HepG2 (cell line): Measurements from ENCODE around the gene CELSR3. TPM values are rescaled to one million over a fixed set of nuclear protein-coding genes. Genes with fewer than 3 reads are reported as not detected.

Experiments
- AHDC1 ChIP-seq: sonication (generic); formaldehyde crosslinking; IDR thresholded peaks from 2 replicates; pipeline ENCODE4 v1.5.1; 2020; ENCODE audit warnings: mild to moderate bottlenecking, missing genetic modification reagents, borderline replicate concordance
- ARID5B ChIP-seq: IDR thresholded peaks from 2 replicates; pipeline ENCODE4 v1.4.0; 2020; ENCODE audit warnings: mild to moderate bottlenecking, missing genetic modification reagents
- GPN1 ChIP-seq: sonication (generic); formaldehyde crosslinking; IDR thresholded peaks from 2 replicates; pipeline ENCODE4 v1.5.1; 2020; ENCODE audit warnings: missing genetic modification reagents, borderline replicate concordance
- JDP2 ChIP-seq: sonication (generic); formaldehyde crosslinking; IDR thresholded peaks from 2 replicates; pipeline ENCODE4 v1.8.1; 2022; ENCODE audit warnings: missing genetic modification reagents, borderline replicate concordance
- KDM5A ChIP-seq: fragments of 200-600 bp; sonication (generic); IDR thresholded peaks from 2 replicates; pipeline ENCODE4 v1.7.0; 2018; ENCODE audit warnings: antibody characterized with exemption, mild to moderate bottlenecking, low read length, borderline replicate concordance
- MXI1 ChIP-seq: IDR thresholded peaks from 3 replicates; pipeline ENCODE4 v1.6.1; 2012; ENCODE audit warnings: low read depth, low read length, inconsistent platforms, borderline replicate concordance
- PHB2 ChIP-seq: fragments of 450-650 bp; IDR thresholded peaks from 2 replicates; pipeline ENCODE4 v1.6.1; 2018; ENCODE audit not compliant: partially characterized antibody
- PRMT3 ChIP-seq: sonication (generic); formaldehyde crosslinking; IDR thresholded peaks from 2 replicates; pipeline ENCODE4 v1.8.1; 2022; ENCODE audit warnings: low read depth, mild to moderate bottlenecking, moderate library complexity, missing genetic modification reagents, borderline replicate concordance
- REL ChIP-seq: sonication (generic); formaldehyde crosslinking; conservative IDR thresholded peaks from 2 replicates; pipeline ENCODE4 v1.8.0; 2022; ENCODE audit warnings: mild to moderate bottlenecking, missing genetic modification reagents, moderate library complexity
- SRSF1 ChIP-seq: fragments of 200-400 bp; formaldehyde crosslinking; optimal IDR thresholded peaks from 2 replicates; pipeline ENCODE3; 2017; ENCODE audit warnings: mild to moderate bottlenecking, low read depth, low read length, moderate library complexity
- STAT6 ChIP-seq: sonication (generic); formaldehyde crosslinking; IDR thresholded peaks from 2 replicates; pipeline ENCODE4 v1.4.0; 2020; ENCODE audit warnings: missing genetic modification reagents, mild to moderate bottlenecking, borderline replicate concordance
- ZNF280B ChIP-seq: sonication (generic); formaldehyde crosslinking; IDR thresholded peaks from 2 replicates; pipeline ENCODE4 v1.5.0; 2020; ENCODE audit warnings: missing genetic modification reagents, mild to moderate bottlenecking, borderline replicate concordance
- ZNF768 ChIP-seq: sonication (generic); formaldehyde crosslinking; IDR thresholded peaks from 2 replicates; pipeline ENCODE4 v1.4.0; 2020; ENCODE audit warnings: missing genetic modification reagents
- polyA plus RNA-seq, 8 experiments: library from polyadenylated mRNA; depleted of rRNA in 3 of 8; stranded (reverse) in 7 of 8; unstranded in 1 of 8; fragments of >200 nt; fragmentation: Illumina TruSeq in 4 of 8; extraction: Trizol in 4 of 8; gene quantifications; 2 replicates each; pipeline versions ENCODE4 v1.2.1 to v1.2.3, GENCODE V29; 2011 to 2016; ENCODE audit warnings: low read depth in 4 of 8, missing spikeins in 1 of 8, mixed read lengths in 1 of 8; ENCODE audit not compliant: insufficient read depth in 1 of 8
- total RNA-seq, 5 experiments: library from RNA; depleted of rRNA; stranded (reverse); fragments of >200 nt; fragmentation: Illumina TruSeq; extraction: Trizol; gene quantifications; 2 replicates each; pipeline ENCODE4 v1.2.3, GENCODE V29; 2016; ENCODE audit warnings: low read depth in 1 of 5

Gene CELSR3
- total and polyA plus RNA-seq, 2 of the 13 experiments (the other 11 are each of a cell fraction or from before 2014, with no cell fraction given), result 5.4 to 6.7 TPM

- TF ChIP-seq PRMT3 (CRISPR knock-in tag), result no peak
- peak; percentile 73; the same call in 1 of the 2 replicates for TF ChIP-seq REL (CRISPR knock-in tag)
- no peak; the same call in 1 of the 2 replicates for TF ChIP-seq JDP2 (CRISPR knock-in tag)
- TF ChIP-seq GPN1, result 0 out of 2 replicates have a peak, but pooled peaks have one; percentile 16
- TF ChIP-seq ZNF280B (CRISPR knock-in tag), result peak; percentile 30
- TF ChIP-seq KDM5A, result peak; percentile 59; the same call in 1 of the 2 replicates
- no peak for TF ChIP-seq AHDC1 (CRISPR knock-in tag)
- TF ChIP-seq STAT6 (CRISPR knock-in tag), result peak; percentile 79; the same call in 1 of the 2 replicates
- TF ChIP-seq ARID5B (CRISPR knock-in tag), result no peak
- TF ChIP-seq ZNF768 (CRISPR knock-in tag), result peak; percentile 43; the same call in 1 of the 2 replicates
- TF ChIP-seq MXI1, result peak; percentile 69; the same call in 1 of the 3 replicates
- peak; percentile 62 for TF ChIP-seq SRSF1
- TF ChIP-seq PHB2, result no peak
Measured at GRCh38 chr3:48635222-48636021, 27.3 kb downstream of the CELSR3 start, which contains the start of gene SLC26A6 (continued).
